Measurements from ENCODE around the gene PPP3CA. TPM values are rescaled to one million over a fixed set of nuclear protein-coding genes. Genes with fewer than 3 reads are reported as not detected.
A peak's percentile ranks its signal among the peaks of the same experiment; 100 is the strongest.

PPP3CA gene
- total and polyA plus RNA-seq, 2 of the 13 experiments (the other 11 are each of a cell fraction or from before 2014, with no cell fraction given): 4.8 to 13.2 TPM

GRCh38 chr4:101169044-101170014, 178.0 kb downstream of the PPP3CA start (continued):
- TF ChIP-seq BATF2 (CRISPR knock-in tag; IDR thresholded peaks at IDR 0.05): no peak
- no peak; the same call in 1 of the 2 replicates for TF ChIP-seq MAX (IDR thresholded peaks at IDR 0.05)
- TF ChIP-seq ZNF234 (CRISPR knock-in tag; conservative IDR thresholded peaks at IDR 0.05): no peak
- TF ChIP-seq AGO2 (optimal IDR thresholded peaks at IDR 0.05; ENCODE audit: low read depth, low read length): no peak
- TF ChIP-seq ZBTB33 (CRISPR knock-in tag; IDR thresholded peaks at IDR 0.05): peak; percentile 49; the same call in 1 of the 2 replicates
- no peak for TF ChIP-seq ZNF790 (CRISPR knock-in tag; IDR thresholded peaks at IDR 0.05; ENCODE audit: borderline replicate concordance)
- TF ChIP-seq ESRRA (CRISPR knock-in tag; IDR thresholded peaks at IDR 0.05; ENCODE audit: low read depth): no peak
- TF ChIP-seq NPAS2 (CRISPR knock-in tag; IDR thresholded peaks at IDR 0.05; ENCODE audit: borderline replicate concordance): no peak
- no peak for TF ChIP-seq ZNF775 (CRISPR knock-in tag; IDR thresholded peaks at IDR 0.05; ENCODE audit: borderline replicate concordance)
- peak; percentile 39; the same call in 1 of the 2 replicates for TF ChIP-seq FOXK1 (CRISPR knock-in tag; IDR thresholded peaks at IDR 0.05; ENCODE audit: borderline replicate concordance, low read depth)
- no peak for TF ChIP-seq PCBP1 (IDR thresholded peaks at IDR 0.05; ENCODE audit: borderline replicate concordance, low read depth, low read length)
- no peak for TF ChIP-seq ZNF549 (CRISPR knock-in tag; IDR thresholded peaks at IDR 0.05)
- TF ChIP-seq MXD3 (CRISPR knock-in tag; IDR thresholded peaks at IDR 0.05): no peak
- TF ChIP-seq TFAP4 (IDR thresholded peaks at IDR 0.05; ENCODE audit: borderline replicate concordance, low read depth): no peak
- TF ChIP-seq ZBTB2 (CRISPR knock-in tag; IDR thresholded peaks at IDR 0.05; ENCODE audit: low read depth): no peak
- TF ChIP-seq MAZ (IDR thresholded peaks at IDR 0.05; ENCODE audit: borderline replicate concordance, low read depth, low read length): no peak
- no peak for TF ChIP-seq MAZ (CRISPR knock-in tag; IDR thresholded peaks at IDR 0.05; ENCODE audit: low read depth)
- 0 out of 2 replicates have a peak, but pooled peaks have one; percentile 13 for TF ChIP-seq PATZ1 (CRISPR knock-in tag; IDR thresholded peaks at IDR 0.05)
- TF ChIP-seq ZNF30 (CRISPR knock-in tag; IDR thresholded peaks at IDR 0.05): no peak
- no peak for TF ChIP-seq MTF1 (CRISPR knock-in tag; IDR thresholded peaks at IDR 0.05)
